ENCODE data around the gene SLC35G6. TPM values are rescaled to one million over a fixed set of nuclear protein-coding genes. Genes with fewer than 3 reads are reported as not detected.
"Not testable (repeated sequence)": the region's sequence is repeated elsewhere in the genome, so short reads cannot be mapped to it uniquely, and the experiment has no call there.

SLC35G6 gene
- polyA plus RNA-seq, 2 donors, result 0.01 TPM; not detected in 1

GRCh38 chr17:7476951-7477350 lies 4.3 kb upstream of the SLC35G6 start:
- H3K36me3 ChIP-seq (ENCODE audit: control insufficient read depth in 2 of 2, insufficient read depth in 2 of 2, low read length in 1 of 2), result no peaks in the 10 kb centered on the region
- WGBS, 2 donors, result 59 to 62% methylated on average over 5 of the region's 5 CpGs
- H3K4me1 ChIP-seq (ENCODE audit: control insufficient read depth in 2 of 2, insufficient read depth in 2 of 2, low read length in 1 of 2), result peaks cover 12 to 30% of the 10 kb centered on the region in 2 donors
- H3K4me3 ChIP-seq (ENCODE audit: low read depth in 1 of 2, low read length in 2 of 2), result peak overlapping the region in 1 of 2 donors; percentile 72
- H3K9me3 ChIP-seq (ENCODE audit: control insufficient read depth in 2 of 2, insufficient read depth in 1 of 2, low read depth in 1 of 2, low read length in 1 of 2), result no peaks in the 10 kb centered on the region
- H3K27me3 ChIP-seq (ENCODE audit: control insufficient read depth in 1 of 2, insufficient read depth in 2 of 2, low read length in 2 of 2), result no peaks in the 10 kb centered on the region
- peak overlapping the region; percentile 96 to 100 for H3K27ac ChIP-seq (ENCODE audit: low read depth in 2 of 2, low read length in 1 of 2)

- Histone ChIP-seq H3K27ac (ENCODE audit: low read depth in 2 of 2, low read length in 1 of 2) (peak overlapping the region; percentile 96 to 100), H3K36me3 (ENCODE audit: control insufficient read depth in 2 of 2, insufficient read depth in 2 of 2, low read length in 1 of 2) (no peaks in the 10 kb centered on the region), H3K9me3 (ENCODE audit: control insufficient read depth in 2 of 2, insufficient read depth in 1 of 2, low read depth in 1 of 2, low read length in 1 of 2) (no peaks in the 10 kb centered on the region), H3K27me3 (ENCODE audit: control insufficient read depth in 1 of 2, insufficient read depth in 2 of 2, low read length in 2 of 2) (no peaks in the 10 kb centered on the region), H3K4me3 (ENCODE audit: low read depth in 1 of 2, low read length in 2 of 2) (peak overlapping the region; percentile 72 to 91), H3K4me1 (ENCODE audit: control insufficient read depth in 2 of 2, insufficient read depth in 2 of 2, low read length in 1 of 2) (peaks cover 12 to 31% of the 10 kb centered on the region in 2 donors)
- WGBS, 2 donors, result 20 to 32% methylated on average over 26 of the region's 26 CpGs
Measured at GRCh38 chr17:7477392-7478275, 3.6 kb upstream of the SLC35G6 start.

GRCh38 chr17:7478276-7479212 lies 2.7 kb upstream of the SLC35G6 start:
- Histone ChIP-seq H3K27ac (ENCODE audit: low read depth in 2 of 2, low read length in 1 of 2) (peak overlapping the region; percentile 96 to 100), H3K27me3 (ENCODE audit: control insufficient read depth in 1 of 2, insufficient read depth in 2 of 2, low read length in 2 of 2) (no peaks in the 10 kb centered on the region), H3K4me3 (ENCODE audit: low read depth in 1 of 2, low read length in 2 of 2) (peak overlapping the region; percentile 72 to 91), H3K4me1 (ENCODE audit: control insufficient read depth in 2 of 2, insufficient read depth in 2 of 2, low read length in 1 of 2) (peaks cover 12 to 34% of the 10 kb centered on the region in 2 donors), H3K9me3 (ENCODE audit: control insufficient read depth in 2 of 2, insufficient read depth in 1 of 2, low read depth in 1 of 2, low read length in 1 of 2) (no peaks in the 10 kb centered on the region), H3K36me3 (ENCODE audit: control insufficient read depth in 2 of 2, insufficient read depth in 2 of 2, low read length in 1 of 2) (no peaks in the 10 kb centered on the region)
- 11 to 16% methylated on average over 36 to 40 of the region's 40 CpGs for WGBS, 2 donors

- Histone ChIP-seq H3K4me1 (ENCODE audit: control insufficient read depth in 2 of 2, insufficient read depth in 2 of 2, low read length in 1 of 2) (peaks cover 12 to 34% of the 10 kb centered on the region in 2 donors), H3K9me3 (ENCODE audit: control insufficient read depth in 2 of 2, insufficient read depth in 1 of 2, low read depth in 1 of 2, low read length in 1 of 2) (no peaks in the 10 kb centered on the region), H3K4me3 (ENCODE audit: low read depth in 1 of 2, low read length in 2 of 2) (peak within 1 kb of the TSS; percentile 72 to 91), H3K27ac (ENCODE audit: low read depth in 2 of 2, low read length in 1 of 2) (peak within 1 kb of the TSS; percentile 96 to 100), H3K27me3 (ENCODE audit: control insufficient read depth in 1 of 2, insufficient read depth in 2 of 2, low read length in 2 of 2) (no peaks in the 10 kb centered on the region), H3K36me3 (ENCODE audit: control insufficient read depth in 2 of 2, insufficient read depth in 2 of 2, low read length in 1 of 2) (no peaks in the 10 kb centered on the region)
- 0 to 1% methylated on average over 38 to 92 of the region's 92 CpGs for WGBS, 2 donors
Measured at GRCh38 chr17:7479213-7480088, 1.8 kb upstream of the SLC35G6 start, which contains the start of gene ZBTB4. Gene ZBTB4 (minus strand): TSS chr17:7479631. CDS start chr17:7466801, 12,830 bp downstream.

- H3K27ac ChIP-seq (ENCODE audit: low read depth in 2 of 2, low read length in 1 of 2), result peak overlapping the region; percentile 96 to 100
- WGBS, 2 donors, result 5 to 8% methylated on average over 8 of the region's 8 CpGs
- no peaks in the 10 kb centered on the region for H3K27me3 ChIP-seq (ENCODE audit: control insufficient read depth in 1 of 2, insufficient read depth in 2 of 2, low read length in 2 of 2)
- no peaks in the 10 kb centered on the region for H3K36me3 ChIP-seq (ENCODE audit: control insufficient read depth in 2 of 2, insufficient read depth in 2 of 2, low read length in 1 of 2)
- H3K4me1 ChIP-seq (ENCODE audit: control insufficient read depth in 2 of 2, insufficient read depth in 2 of 2, low read length in 1 of 2), result peaks cover 12 to 34% of the 10 kb centered on the region in 2 donors
- peak overlapping the region; percentile 72 to 91 for H3K4me3 ChIP-seq (ENCODE audit: low read depth in 1 of 2, low read length in 2 of 2)
- no peaks in the 10 kb centered on the region for H3K9me3 ChIP-seq (ENCODE audit: control insufficient read depth in 2 of 2, insufficient read depth in 1 of 2, low read depth in 1 of 2, low read length in 1 of 2)
Measured at GRCh38 chr17:7480089-7480384, 1.2 kb upstream of the SLC35G6 start.

- 84 to 85% methylated on average over 31 of the region's 31 CpGs for WGBS, 2 donors
- H3K27me3 ChIP-seq (ENCODE audit: control insufficient read depth in 1 of 2, insufficient read depth in 2 of 2, low read length in 2 of 2); H3K36me3 ChIP-seq (ENCODE audit: control insufficient read depth in 2 of 2, insufficient read depth in 2 of 2, low read length in 1 of 2); H3K9me3 ChIP-seq (ENCODE audit: control insufficient read depth in 2 of 2, insufficient read depth in 1 of 2, low read depth in 1 of 2, low read length in 1 of 2); H3K4me3 ChIP-seq (ENCODE audit: low read depth in 1 of 2, low read length in 2 of 2): not testable (repeated sequence)
- peaks cover 3 to 22% of the 10 kb centered on the region in 2 donors for H3K4me1 ChIP-seq (ENCODE audit: control insufficient read depth in 2 of 2, insufficient read depth in 2 of 2, low read length in 1 of 2)
- H3K27ac ChIP-seq (ENCODE audit: low read depth in 2 of 2, low read length in 1 of 2), result peak overlapping the region in 1 of 2 donors; percentile 100
Measured at GRCh38 chr17:7481842-7482741, 846 bp downstream of the SLC35G6 start.

- not testable (repeated sequence) for H3K9me3 ChIP-seq (ENCODE audit: control insufficient read depth in 2 of 2, insufficient read depth in 1 of 2, low read depth in 1 of 2, low read length in 1 of 2); H3K36me3 ChIP-seq (ENCODE audit: control insufficient read depth in 2 of 2, insufficient read depth in 2 of 2, low read length in 1 of 2); H3K27me3 ChIP-seq (ENCODE audit: control insufficient read depth in 1 of 2, insufficient read depth in 2 of 2, low read length in 2 of 2)
- peak overlapping the region; percentile 59 to 73 for H3K4me3 ChIP-seq (ENCODE audit: low read depth in 1 of 2, low read length in 2 of 2)
- peaks cover 0 to 17% of the 10 kb centered on the region in 2 donors for H3K4me1 ChIP-seq (ENCODE audit: control insufficient read depth in 2 of 2, insufficient read depth in 2 of 2, low read length in 1 of 2)
- 66 to 71% methylated on average over 6 of the region's 6 CpGs for WGBS, 2 donors
- peak overlapping the region; percentile 99 to 100 for H3K27ac ChIP-seq (ENCODE audit: low read depth in 2 of 2, low read length in 1 of 2)
Measured at GRCh38 chr17:7482742-7483088, 1.5 kb downstream of the SLC35G6 start.

GRCh38 chr17:7483255-7484066 lies 2.2 kb downstream of the SLC35G6 start:
- Histone ChIP-seq H3K4me1 (ENCODE audit: control insufficient read depth in 2 of 2, insufficient read depth in 2 of 2, low read length in 1 of 2) (peaks cover 0 to 9% of the 10 kb centered on the region in 2 donors), H3K27ac (ENCODE audit: low read depth in 2 of 2, low read length in 1 of 2) (peak overlapping the region; percentile 99 to 100), H3K4me3 (ENCODE audit: low read depth in 1 of 2, low read length in 2 of 2) (peak overlapping the region; percentile 59 to 73), H3K36me3 (ENCODE audit: control insufficient read depth in 2 of 2, insufficient read depth in 2 of 2, low read length in 1 of 2) (no peaks in the 10 kb centered on the region), H3K27me3 (ENCODE audit: control insufficient read depth in 1 of 2, insufficient read depth in 2 of 2, low read length in 2 of 2) (no peaks in the 10 kb centered on the region), H3K9me3 (ENCODE audit: control insufficient read depth in 2 of 2, insufficient read depth in 1 of 2, low read depth in 1 of 2, low read length in 1 of 2) (no peaks in the 10 kb centered on the region)
- WGBS, 2 donors, result 0 to 1% methylated on average over 38 of the region's 38 CpGs
